Naive B cell (primary cell): ENCODE measurements around the gene SLC4A2. TPM values are rescaled to one million over a fixed set of nuclear protein-coding genes. Genes with fewer than 3 reads are reported as not detected.
"Not testable (repeated sequence)": the region's sequence is repeated elsewhere in the genome, so short reads cannot be mapped to it uniquely, and the experiment has no call there.

Experiments used
- ATAC-seq, 2 donors: fragments of 150-1000 bp; cut with Tn5 transposase; 2 replicates each; pipeline ENCODE4 v1.10.0; 2021; ENCODE audit warnings: low read depth in 2 of 2, mild to moderate bottlenecking in 2 of 2, moderate library complexity in 2 of 2
- DNase-seq: peaks from one replicate; pipeline ENCODE4 v3.0.0; 2022
- H3K27ac Mint-ChIP-seq, 6 donors: one replicate each; pipeline ENCODE4 v1.8.0; 2020 to 2022; ENCODE audit warnings: mild to moderate bottlenecking in 6 of 6, mixed read lengths in 6 of 6, moderate library complexity in 5 of 6, inconsistent platforms in 2 of 6
- H3K27me3 Mint-ChIP-seq, 3 donors: one replicate each; pipeline ENCODE4 v1.8.0; 2021 to 2022; ENCODE audit warnings: mixed read lengths in 3 of 3, mild to moderate bottlenecking in 1 of 3
- H3K36me3 Mint-ChIP-seq, 2 donors: one replicate each; pipeline ENCODE4 v1.8.0; 2020 to 2022; ENCODE audit warnings: mixed read lengths in 2 of 2, inconsistent platforms in 1 of 2, mild to moderate bottlenecking in 1 of 2
- H3K4me1 Mint-ChIP-seq, 3 donors: one replicate each; pipeline ENCODE4 v1.8.0; 2020 to 2022; ENCODE audit warnings: mixed read lengths in 3 of 3, inconsistent platforms in 1 of 3, mild to moderate bottlenecking in 1 of 3, moderate library complexity in 1 of 3
- H3K4me3 Mint-ChIP-seq, 8 donors: one replicate each; pipeline ENCODE4 v1.8.0; 2020 to 2022; ENCODE audit warnings: mild to moderate bottlenecking in 8 of 8, mixed read lengths in 8 of 8, moderate library complexity in 8 of 8, inconsistent platforms in 2 of 8
- H3K9me3 Mint-ChIP-seq, 7 donors: one replicate each; pipeline ENCODE4 v1.8.0; 2020 to 2022; ENCODE audit warnings: mixed read lengths in 7 of 7, mild to moderate bottlenecking in 5 of 7, inconsistent platforms in 2 of 7, moderate library complexity in 1 of 7
- polyA plus RNA-seq, 6 donors: library from polyadenylated mRNA; unstranded; fragments of 300-500 nt; fragmentation: Illumina TruSeq; gene quantifications; one replicate each; pipeline ENCODE4 v1.2.3, GENCODE V29; 2021; ENCODE audit warnings: low read depth in 6 of 6

The SLC4A2 gene, protein sequence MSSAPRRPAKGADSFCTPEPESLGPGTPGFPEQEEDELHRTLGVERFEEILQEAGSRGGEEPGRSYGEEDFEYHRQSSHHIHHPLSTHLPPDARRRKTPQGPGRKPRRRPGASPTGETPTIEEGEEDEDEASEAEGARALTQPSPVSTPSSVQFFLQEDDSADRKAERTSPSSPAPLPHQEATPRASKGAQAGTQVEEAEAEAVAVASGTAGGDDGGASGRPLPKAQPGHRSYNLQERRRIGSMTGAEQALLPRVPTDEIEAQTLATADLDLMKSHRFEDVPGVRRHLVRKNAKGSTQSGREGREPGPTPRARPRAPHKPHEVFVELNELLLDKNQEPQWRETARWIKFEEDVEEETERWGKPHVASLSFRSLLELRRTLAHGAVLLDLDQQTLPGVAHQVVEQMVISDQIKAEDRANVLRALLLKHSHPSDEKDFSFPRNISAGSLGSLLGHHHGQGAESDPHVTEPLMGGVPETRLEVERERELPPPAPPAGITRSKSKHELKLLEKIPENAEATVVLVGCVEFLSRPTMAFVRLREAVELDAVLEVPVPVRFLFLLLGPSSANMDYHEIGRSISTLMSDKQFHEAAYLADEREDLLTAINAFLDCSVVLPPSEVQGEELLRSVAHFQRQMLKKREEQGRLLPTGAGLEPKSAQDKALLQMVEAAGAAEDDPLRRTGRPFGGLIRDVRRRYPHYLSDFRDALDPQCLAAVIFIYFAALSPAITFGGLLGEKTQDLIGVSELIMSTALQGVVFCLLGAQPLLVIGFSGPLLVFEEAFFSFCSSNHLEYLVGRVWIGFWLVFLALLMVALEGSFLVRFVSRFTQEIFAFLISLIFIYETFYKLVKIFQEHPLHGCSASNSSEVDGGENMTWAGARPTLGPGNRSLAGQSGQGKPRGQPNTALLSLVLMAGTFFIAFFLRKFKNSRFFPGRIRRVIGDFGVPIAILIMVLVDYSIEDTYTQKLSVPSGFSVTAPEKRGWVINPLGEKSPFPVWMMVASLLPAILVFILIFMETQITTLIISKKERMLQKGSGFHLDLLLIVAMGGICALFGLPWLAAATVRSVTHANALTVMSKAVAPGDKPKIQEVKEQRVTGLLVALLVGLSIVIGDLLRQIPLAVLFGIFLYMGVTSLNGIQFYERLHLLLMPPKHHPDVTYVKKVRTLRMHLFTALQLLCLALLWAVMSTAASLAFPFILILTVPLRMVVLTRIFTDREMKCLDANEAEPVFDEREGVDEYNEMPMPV
- 10 to 100 TPM in 3 of 6 donors, 1 to 10 TPM in 3; 8.5 to 17.1 (median 12.2) TPM for polyA plus RNA-seq

DNA sequence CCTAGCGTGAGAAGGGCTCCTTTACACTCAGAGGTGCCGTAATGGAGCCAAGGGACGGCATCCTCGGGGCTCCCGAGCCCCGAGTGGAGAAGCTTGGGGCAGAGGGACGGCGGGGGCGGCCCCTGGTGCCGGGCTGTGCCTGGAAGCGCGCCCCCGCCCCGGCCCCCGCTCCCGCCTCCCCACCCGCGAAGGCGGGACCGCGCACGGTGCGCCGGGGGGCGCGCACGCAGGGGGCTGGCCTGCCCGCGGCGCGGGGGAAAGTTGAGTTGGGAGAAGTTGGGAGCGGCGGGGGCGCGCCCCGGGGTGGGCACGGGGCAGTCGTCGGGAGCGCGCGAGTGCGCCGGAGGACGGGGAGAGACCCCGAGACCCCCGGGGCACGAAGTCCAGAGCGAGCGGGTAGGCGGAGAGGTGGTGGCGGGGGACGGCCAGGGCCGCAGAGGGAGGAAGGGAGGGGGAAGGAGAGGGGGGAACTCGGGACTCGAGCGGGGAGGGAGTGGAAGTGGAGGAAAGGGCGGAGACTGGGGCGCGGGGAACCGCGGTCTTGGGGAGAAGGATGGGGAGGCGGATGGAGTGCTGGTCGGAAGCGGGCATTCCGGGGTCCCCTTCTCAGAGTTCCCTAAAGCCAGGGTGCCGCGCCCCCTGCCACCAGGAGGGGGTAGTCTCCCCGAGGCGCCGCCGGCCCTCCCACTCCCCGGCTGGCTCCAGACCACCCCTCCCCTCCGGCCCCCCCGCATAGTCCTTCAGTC is at the start of gene SLC4A2:
SLC4A2 (plus strand) TSS at position 223 of the 746 bp plus-strand sequence. CDS start 2,399 bp downstream, outside the sequence.
- Mint-ChIP-seq H3K27ac (peak within 1 kb of the TSS; percentile 87 to 98 (median 96)), H3K9me3 (no peaks in the 10 kb centered on the region), H3K4me1 (peaks cover 32 to 53% (median 39%) of the 10 kb centered on the region in 3 donors), H3K36me3 (peaks cover 0 to 4% of the 10 kb centered on the region in 2 donors), H3K4me3 (peak within 1 kb of the TSS; percentile 90 to 97 (median 95)), H3K27me3 (peaks cover 0 to 3% (median 0%) of the 10 kb centered on the region in 3 donors)
- ATAC-seq (peak; percentile 32 to 37), DNase-seq (peak; percentile 81)

GRCh38 chr7:151010037-151010306 is 49.4 kb upstream of the SLC4A2 start:
- H3K9me3 Mint-ChIP-seq: no peaks in the 10 kb centered on the region
- no peaks in the 10 kb centered on the region for H3K36me3 Mint-ChIP-seq
- peaks cover 26 to 39% (median 33%) of the 10 kb centered on the region in 3 donors for H3K4me1 Mint-ChIP-seq
- no peak for ATAC-seq
- DNase-seq: no peak
- no peak overlapping the region for H3K4me3 Mint-ChIP-seq
- H3K27ac Mint-ChIP-seq: peak overlapping the region in 1 of 6 donors; percentile 97
- H3K27me3 Mint-ChIP-seq: peaks cover 0 to 64% (median 30%) of the 10 kb centered on the region in 3 donors

DNA sequence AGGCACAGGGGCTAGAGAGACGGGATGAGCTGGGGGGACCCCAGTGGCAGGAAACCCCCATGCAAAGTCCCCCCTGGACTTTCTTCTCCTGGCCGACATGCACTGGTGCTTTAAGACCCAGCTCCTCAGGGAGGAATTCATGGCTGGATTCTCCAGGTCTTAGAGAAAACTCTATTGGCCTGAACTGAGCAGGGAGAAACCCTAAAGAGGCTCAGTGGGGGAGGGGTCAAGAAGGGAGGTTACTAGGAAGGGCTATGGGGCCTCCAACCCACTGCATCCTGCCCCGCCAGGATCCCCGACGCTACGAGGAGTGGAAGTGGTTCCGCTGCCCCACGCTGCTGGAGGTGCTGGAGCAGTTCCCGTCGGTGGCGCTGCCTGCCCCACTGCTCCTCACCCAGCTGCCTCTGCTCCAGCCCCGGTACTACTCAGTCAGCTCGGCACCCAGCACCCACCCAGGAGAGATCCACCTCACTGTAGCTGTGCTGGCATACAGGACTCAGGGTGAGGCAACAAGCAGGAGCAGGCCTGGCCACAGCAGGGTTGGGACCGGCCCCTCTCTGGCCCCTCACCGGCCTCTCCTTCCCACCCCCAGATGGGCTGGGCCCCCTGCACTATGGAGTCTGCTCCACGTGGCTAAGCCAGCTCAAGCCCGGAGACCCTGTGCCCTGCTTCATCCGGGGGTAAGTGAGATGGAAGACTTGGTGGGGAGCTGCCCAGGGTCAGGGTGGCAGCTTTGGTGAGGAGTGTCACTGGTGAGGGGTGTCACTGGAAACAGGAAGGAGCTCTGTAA is 48.9 kb upstream of the SLC4A2 start:
- peaks cover 0 to 69% (median 34%) of the 10 kb centered on the region in 3 donors for H3K27me3 Mint-ChIP-seq
- ATAC-seq (no peak), DNase-seq (no peak)
- H3K27ac Mint-ChIP-seq: peak overlapping the region in 5 of 6 donors; percentile 28 to 97 (median 69)
- H3K4me3 Mint-ChIP-seq: peak overlapping the region in 2 of 8 donors; percentile 15 to 55
- no peaks in the 10 kb centered on the region for H3K9me3 Mint-ChIP-seq
- peaks cover 32 to 44% (median 38%) of the 10 kb centered on the region in 3 donors for H3K4me1 Mint-ChIP-seq
- H3K36me3 Mint-ChIP-seq: no peaks in the 10 kb centered on the region

DNA sequence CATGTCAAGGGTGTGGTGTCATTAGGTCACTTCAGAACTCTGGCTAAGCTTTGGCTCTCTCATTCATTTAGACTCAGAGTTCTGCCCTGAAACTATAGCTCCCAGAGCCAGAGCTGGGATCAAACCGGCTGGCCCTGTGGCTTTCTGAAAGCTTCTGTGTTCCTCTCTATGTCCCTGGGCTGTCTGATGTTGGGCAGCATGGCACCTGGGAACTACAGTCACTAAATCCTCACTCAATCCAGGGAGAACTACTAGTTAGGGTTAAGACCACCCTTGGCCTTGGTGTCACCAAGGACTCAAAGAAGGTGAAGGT is 48.3 kb upstream of the SLC4A2 start:
- peak overlapping the region in 2 of 8 donors; percentile 1 to 15 for H3K4me3 Mint-ChIP-seq
- H3K9me3 Mint-ChIP-seq: no peaks in the 10 kb centered on the region
- no peak for DNase-seq
- peaks cover 0 to 72% (median 31%) of the 10 kb centered on the region in 3 donors for H3K27me3 Mint-ChIP-seq
- peaks cover 34 to 47% (median 40%) of the 10 kb centered on the region in 3 donors for H3K4me1 Mint-ChIP-seq
- H3K36me3 Mint-ChIP-seq: no peaks in the 10 kb centered on the region
- H3K27ac Mint-ChIP-seq: peak overlapping the region; percentile 28 to 97 (median 56)
- no peak for ATAC-seq

DNA sequence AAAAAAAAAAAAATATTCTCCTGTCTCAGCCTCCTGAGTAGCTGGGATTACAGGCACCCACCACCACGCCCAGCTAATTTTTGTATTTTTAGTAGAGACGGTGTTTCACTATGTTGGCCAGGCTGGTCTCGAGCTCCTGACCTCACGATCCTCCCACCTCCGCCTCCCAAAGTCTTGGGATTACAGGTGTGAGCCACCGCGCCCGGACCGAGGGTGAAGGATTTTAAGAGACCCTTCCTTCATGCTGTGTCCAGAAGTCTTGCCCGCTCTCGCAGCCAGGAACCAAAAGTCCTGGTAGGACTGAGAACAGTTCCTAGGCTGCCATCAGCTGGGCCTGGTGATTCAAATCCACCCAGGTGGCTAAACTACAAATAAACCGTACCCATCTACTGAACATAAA is 47.8 kb upstream of the SLC4A2 start:
- not testable (repeated sequence) for ATAC-seq, H3K36me3 Mint-ChIP-seq, H3K9me3 Mint-ChIP-seq, DNase-seq
- Mint-ChIP-seq H3K27me3 (peaks cover 0 to 77% (median 31%) of the 10 kb centered on the region in 3 donors), H3K27ac (peak overlapping the region; percentile 66 to 98 (median 94)), H3K4me3 (peak overlapping the region in 2 of 8 donors; percentile 73 to 96), H3K4me1 (peaks cover 39 to 47% (median 40%) of the 10 kb centered on the region in 3 donors)

GRCh38 chr7:151012031-151012692 is 47.2 kb upstream of the SLC4A2 start:
- Mint-ChIP-seq H3K4me1 (peaks cover 39 to 47% (median 40%) of the 10 kb centered on the region in 3 donors), H3K27me3 (peaks cover 0 to 76% (median 31%) of the 10 kb centered on the region in 3 donors), H3K36me3 (no peaks in the 10 kb centered on the region), H3K27ac (peak overlapping the region; percentile 93 to 98 (median 95)), H3K9me3 (no peaks in the 10 kb centered on the region), H3K4me3 (peak overlapping the region in 7 of 8 donors; percentile 4 to 96 (median 53))
- DNase-seq (no peak), ATAC-seq (no peak)

GRCh38 chr7:151012911-151013347 is 46.5 kb upstream of the SLC4A2 start:
- Mint-ChIP-seq H3K27me3 (peaks cover 2 to 69% (median 31%) of the 10 kb centered on the region in 3 donors), H3K4me1 (peaks cover 42 to 54% (median 45%) of the 10 kb centered on the region in 3 donors), H3K36me3 (no peaks in the 10 kb centered on the region), H3K9me3 (no peaks in the 10 kb centered on the region), H3K4me3 (peak overlapping the region in 7 of 8 donors; percentile 53 to 96 (median 81)), H3K27ac (peak overlapping the region; percentile 93 to 98 (median 96))
- DNase-seq (peak; percentile 25), ATAC-seq (peak; percentile 16 to 18)

DNA sequence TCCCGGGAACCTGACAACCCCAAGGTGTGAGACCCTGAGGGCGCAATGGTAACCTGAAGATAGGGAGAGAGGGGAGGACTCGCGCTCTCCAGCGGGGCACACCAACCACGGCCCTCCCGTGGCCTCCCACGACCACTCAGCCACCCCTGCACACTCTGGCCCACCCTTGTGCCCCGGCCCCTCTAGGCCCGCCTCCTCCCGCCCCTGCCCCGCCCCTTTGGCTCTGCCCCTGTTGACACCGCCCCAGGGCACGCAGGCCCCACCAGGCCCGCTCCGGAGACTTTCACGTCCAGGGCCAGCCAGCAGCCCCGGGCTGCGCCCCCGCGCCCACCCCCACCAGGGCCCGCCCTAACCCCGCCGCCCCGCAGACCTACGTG is 46.0 kb upstream of the SLC4A2 start:
- H3K4me3 Mint-ChIP-seq: peak overlapping the region; percentile 85 to 98 (median 96)

DNA sequence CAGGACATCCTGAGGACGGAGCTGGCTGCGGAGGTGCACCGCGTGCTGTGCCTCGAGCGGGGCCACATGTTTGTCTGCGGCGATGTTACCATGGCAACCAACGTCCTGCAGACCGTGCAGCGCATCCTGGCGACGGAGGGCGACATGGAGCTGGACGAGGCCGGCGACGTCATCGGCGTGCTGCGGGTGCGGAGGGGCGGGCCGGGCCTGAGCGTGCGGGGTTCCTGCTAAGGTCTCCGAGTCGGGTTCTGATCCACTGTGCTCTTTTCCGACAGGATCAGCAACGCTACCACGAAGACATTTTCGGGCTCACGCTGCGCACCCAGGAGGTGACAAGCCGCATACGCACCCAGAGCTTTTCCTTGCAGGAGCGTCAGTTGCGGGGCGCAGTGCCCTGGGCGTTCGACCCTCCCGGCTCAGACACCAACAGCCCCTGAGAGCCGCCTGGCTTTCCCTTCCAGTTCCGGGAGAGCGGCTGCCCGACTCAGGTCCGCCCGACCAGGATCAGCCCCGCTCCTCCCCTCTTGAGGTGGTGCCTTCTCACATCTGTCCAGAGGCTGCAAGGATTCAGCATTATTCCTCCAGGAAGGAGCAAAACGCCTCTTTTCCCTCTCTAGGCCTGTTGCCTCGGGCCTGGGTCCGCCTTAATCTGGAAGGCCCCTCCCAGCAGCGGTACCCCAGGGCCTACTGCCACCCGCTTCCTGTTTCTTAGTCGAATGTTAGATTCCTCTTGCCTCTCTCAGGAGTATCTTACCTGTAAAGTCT is 45.5 kb upstream of the SLC4A2 start:
- Mint-ChIP-seq H3K27ac (peak overlapping the region; percentile 94 to 100 (median 98)), H3K4me1 (peaks cover 46 to 56% (median 48%) of the 10 kb centered on the region in 3 donors)

More for the DNA sequence above, 46.0 kb upstream of the SLC4A2 start:
- DNase-seq: no peak
- no peak for ATAC-seq
- H3K27me3 Mint-ChIP-seq: peaks cover 6 to 69% (median 31%) of the 10 kb centered on the region in 3 donors
- no peaks in the 10 kb centered on the region for H3K36me3 Mint-ChIP-seq
- no peaks in the 10 kb centered on the region for H3K9me3 Mint-ChIP-seq
- peak overlapping the region; percentile 93 to 100 (median 98) for H3K27ac Mint-ChIP-seq
- peaks cover 44 to 54% (median 45%) of the 10 kb centered on the region in 3 donors for H3K4me1 Mint-ChIP-seq

DNA sequence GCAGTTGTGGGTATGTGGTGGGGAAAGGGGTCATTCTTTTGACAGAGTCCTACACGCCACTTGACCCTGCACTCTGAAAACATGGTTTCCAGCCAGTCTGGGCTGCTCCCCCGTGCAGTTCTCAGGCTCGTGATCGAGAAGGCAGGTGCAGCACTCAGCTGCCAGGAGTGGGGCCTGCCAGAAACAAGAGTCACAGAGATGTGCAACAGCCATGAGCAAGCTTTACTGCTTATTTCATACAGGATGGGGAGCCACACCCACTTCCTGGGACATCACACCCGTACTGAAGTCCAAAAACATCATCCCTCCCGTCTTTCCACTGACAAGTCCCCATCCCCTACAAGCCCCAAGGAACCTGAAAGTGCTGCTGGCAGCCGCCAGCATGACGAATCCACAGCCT is 44.4 kb upstream of the SLC4A2 start:
- H3K27ac Mint-ChIP-seq: peak overlapping the region; percentile 91 to 100 (median 96)
- ATAC-seq (no peak), DNase-seq (no peak)
- H3K36me3 Mint-ChIP-seq: no peaks in the 10 kb centered on the region
- peak overlapping the region; percentile 78 to 98 (median 96) for H3K4me3 Mint-ChIP-seq
- H3K9me3 Mint-ChIP-seq: no peaks in the 10 kb centered on the region
- peaks cover 52 to 64% (median 54%) of the 10 kb centered on the region in 3 donors for H3K4me1 Mint-ChIP-seq
- peaks cover 19 to 71% (median 35%) of the 10 kb centered on the region in 3 donors for H3K27me3 Mint-ChIP-seq

More for the DNA sequence above, 45.5 kb upstream of the SLC4A2 start:
- ATAC-seq: peak; percentile 67 to 71
- H3K9me3 Mint-ChIP-seq: no peaks in the 10 kb centered on the region
- DNase-seq: peak; percentile 89
- H3K4me3 Mint-ChIP-seq: peak overlapping the region; percentile 85 to 98 (median 96)
- peaks cover 9 to 69% (median 34%) of the 10 kb centered on the region in 3 donors for H3K27me3 Mint-ChIP-seq
- H3K36me3 Mint-ChIP-seq: no peaks in the 10 kb centered on the region
